ENCODE results near the gene DNPEP.

- TF ChIP-seq SMC3 (IDR thresholded peaks at IDR 0.05; ENCODE audit: low read depth, low read length) (no peak), RAD21 (IDR thresholded peaks at IDR 0.05; ENCODE audit: low read length) (no peak), CTCF (conservative IDR thresholded peaks at IDR 0.05; ENCODE audit: low read depth, low read length) (no peak), POLR2A (IDR thresholded peaks at IDR 0.05; ENCODE audit: low read depth, low read length) (no peak), USF2 (IDR thresholded peaks at IDR 0.05; ENCODE audit: low read depth, low read length) (no peak), CHD1 (IDR thresholded peaks at IDR 0.05; ENCODE audit: low read depth, low read length) (no peak), BHLHE40 (IDR thresholded peaks at IDR 0.05; ENCODE audit: low read depth, low read length) (no peak), CEBPB (IDR thresholded peaks at IDR 0.05; ENCODE audit: low read depth, low read length) (no peak), ELK1 (IDR thresholded peaks at IDR 0.05; ENCODE audit: borderline replicate concordance, low read depth, low read length) (no peak), FOS (IDR thresholded peaks at IDR 0.05; ENCODE audit: low read depth, low read length) (no peak)
Observed at GRCh38 chr2:219408631-219409030, 20.9 kb upstream of the DNPEP start.

All from IMR-90 (cell line).